UCSD-AML1 (cell line): ENCODE measurements around the gene LRFN2.

Experiments used
- DNase-seq: peaks from one replicate; lab custom pipeline; 2025; ENCODE audit not compliant: unreplicated experiment; lab: John Stamatoyannopoulos, UW

Gene LRFN2

GRCh38 chr6:40439026-40439800, 148.0 kb downstream of the LRFN2 start:
- no peak for DNase-seq

DNA sequence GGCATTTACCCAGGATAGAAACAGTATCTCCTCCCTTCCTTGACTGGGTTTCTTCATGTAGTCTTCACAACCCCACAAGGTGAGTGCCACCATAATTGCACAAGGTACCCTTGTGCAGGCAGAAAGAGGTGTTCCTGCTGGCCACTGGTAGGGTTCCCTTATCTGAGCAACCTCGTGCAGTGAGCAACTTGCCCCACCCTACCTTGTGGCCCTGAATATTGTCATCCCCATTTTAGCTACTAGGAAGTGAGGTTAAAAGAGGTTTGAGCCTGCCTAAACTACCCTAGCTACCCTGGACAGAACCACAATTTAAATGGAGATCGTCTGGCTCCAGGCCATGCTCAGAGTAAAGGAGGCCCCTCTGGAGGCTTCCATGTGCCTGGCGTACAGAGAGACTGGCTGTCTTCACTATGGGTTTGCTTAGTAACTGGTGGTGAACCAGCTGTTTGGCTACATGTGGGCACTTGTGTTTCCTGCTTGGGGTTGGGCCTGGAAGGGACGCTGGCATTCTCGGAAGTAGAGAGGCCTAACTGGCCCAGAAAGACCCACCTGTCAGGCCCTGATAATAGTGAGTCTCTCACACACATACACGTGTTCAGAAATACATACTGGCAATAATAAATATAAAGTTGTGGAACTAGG, 148.8 kb downstream of the LRFN2 start:
- DNase-seq = no peak

DNA sequence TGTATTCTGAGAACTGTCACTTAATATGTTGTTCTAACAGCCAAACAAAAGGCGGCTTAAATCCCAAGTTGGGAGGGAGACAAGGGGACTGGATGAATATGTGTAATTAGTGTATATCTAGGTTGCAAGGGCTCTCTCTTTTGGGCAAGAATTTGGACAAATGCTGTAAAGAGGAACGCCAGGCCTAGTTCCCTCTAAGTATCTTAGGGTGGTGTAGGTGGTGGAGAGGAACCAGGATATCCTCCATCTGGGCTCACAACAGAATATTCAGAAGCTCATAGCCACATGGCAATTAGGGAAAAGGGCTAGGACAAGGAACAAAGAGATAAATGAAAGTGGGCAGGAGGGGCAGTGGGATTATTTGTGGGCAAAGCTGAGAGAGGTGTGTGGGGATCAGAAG, 149.5 kb downstream of the LRFN2 start:
- no peak for DNase-seq

DNA sequence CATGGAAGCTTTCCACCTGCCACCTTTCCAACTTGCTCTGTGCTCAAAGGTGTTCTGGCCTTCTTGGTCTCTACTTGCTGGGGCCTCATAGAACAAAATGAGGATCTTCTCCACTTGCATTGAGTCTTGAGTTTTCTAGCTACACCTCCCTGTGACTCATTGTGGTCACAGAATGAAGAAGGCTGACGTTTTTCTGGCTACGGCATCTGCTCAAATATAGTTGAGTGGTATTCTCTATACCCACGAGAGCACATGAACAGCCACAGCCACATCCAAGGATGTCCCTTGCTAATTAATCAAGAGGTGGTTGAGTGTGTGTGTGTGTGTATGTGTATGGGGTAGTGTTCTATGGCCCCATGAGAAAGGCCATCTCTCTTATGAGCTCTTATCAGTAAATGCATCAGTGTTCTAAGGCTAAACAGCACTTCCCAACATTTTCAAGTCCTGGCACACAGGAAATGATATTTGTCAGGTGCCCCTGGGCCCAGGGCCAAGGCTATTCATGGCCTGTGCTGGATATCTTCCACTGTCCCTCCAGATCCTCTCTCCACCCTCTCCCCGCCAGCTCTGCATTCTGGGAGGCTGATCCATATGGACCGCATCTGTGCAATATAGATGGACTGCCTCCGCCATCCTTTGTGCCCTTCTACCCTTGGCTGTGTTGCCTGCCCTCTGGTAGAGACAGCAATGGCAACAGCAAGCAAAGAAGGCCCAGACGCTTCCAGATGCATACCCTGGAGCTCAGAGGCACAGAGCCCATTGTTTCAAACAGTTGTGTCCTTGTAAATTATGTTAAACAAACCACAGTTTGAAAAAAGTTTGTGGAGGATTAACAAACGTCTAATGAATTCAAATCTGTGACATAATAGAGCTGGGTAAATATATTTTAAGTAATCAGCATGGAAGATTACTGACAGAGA, 150.2 kb downstream of the LRFN2 start:
- DNase-seq = no peak

- DNase-seq = no peak
Measured at GRCh38 chr6:40432982-40433381, 154.2 kb downstream of the LRFN2 start.

DNA sequence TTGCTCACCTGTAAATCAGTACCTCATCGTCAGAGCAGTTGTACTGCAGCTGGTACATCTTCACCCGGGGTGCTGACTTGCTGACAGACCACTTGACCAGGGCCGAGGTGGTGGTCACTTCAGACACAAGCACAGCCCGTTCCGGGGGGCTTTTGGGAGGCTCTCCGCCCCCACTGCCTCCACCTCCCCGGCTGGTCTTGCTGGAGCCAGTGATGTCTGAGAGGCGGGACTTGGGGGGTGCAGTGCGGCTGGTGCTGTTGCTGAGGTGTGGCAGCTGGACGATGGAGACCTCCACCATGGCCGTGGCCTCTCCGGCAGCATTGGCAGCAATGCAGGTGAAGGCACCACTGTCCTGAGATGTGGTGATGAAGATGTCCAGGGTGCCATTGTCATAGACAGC, 155.5 kb downstream of the LRFN2 start:
- DNase-seq = no peak

DNA sequence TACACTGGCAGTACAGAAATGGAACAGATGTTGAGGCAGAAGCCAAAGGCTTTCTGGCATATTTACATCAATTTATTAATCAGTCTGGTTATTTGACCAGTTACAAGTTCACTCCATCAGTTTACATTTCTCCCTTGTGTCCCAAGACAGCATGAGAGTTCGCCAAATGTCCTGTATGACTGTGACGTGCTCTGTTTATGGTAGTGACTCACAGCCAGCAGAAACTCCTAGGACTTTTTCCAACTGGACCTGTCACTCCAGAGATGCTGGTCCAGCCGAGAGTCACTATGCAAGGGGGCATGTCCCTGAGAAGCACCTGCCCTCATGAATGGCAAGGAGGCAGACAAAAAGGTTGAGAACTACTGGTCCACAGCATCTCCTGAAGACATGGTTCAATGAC, 160.0 kb downstream of the LRFN2 start:
- DNase-seq = no peak

DNA sequence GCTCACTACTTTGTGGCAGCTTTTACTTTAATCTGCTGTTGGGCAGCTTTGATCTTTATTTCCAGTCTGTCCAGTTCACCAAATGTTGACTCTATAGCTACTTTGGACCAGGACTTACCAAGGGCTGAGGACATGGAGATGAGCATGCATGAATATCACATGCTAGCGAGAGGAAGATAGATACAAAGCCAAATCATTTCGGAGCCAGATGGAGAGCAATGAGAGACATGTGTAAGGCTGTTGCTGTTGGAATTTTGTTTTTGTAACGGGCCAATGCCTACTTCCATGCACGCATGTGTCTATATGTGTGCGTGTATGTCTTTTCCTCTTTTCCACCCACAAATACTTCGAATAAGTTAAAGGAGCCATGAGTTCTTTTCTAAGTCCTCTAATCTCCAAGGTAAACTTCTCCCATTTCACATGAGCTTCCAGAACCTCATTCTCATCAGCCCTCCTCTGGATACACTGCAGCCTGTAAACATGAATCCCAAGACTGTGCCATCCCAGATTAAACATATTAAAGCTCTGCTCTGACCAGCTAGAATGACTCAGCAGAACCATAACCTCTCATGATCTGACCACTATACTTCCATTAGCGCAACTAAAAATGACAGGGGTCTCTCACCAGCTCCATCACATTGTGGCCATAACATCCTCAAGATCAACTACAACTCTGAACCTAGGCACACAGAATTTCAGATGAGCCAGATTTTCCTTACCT, 160.7 kb downstream of the LRFN2 start:
- DNase-seq = no peak

- no peak for DNase-seq
Measured at GRCh38 chr6:40425192-40425919, 161.8 kb downstream of the LRFN2 start.

DNA sequence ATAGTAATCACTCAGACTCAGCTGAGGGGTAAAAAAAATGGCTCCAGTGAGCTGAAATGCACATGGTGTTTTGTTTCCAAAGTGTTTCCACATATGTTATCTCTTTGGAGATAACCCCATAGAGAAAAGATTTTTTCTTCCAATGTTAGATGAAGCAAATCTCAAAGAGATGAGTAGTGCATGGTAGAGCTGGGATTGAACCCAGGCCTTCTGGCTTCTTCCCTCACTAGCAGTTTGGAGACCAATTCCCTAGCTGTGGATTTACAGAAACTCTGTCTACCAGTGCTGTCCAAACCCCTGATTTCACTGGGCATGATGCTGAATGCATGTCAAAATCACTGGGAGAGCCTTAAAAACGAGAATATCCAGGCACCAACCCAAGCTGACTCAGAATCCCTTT, 165.1 kb downstream of the LRFN2 start:
- DNase-seq = no peak

- no peak for DNase-seq
Measured at GRCh38 chr6:40419946-40420728, 167.0 kb downstream of the LRFN2 start.

DNA sequence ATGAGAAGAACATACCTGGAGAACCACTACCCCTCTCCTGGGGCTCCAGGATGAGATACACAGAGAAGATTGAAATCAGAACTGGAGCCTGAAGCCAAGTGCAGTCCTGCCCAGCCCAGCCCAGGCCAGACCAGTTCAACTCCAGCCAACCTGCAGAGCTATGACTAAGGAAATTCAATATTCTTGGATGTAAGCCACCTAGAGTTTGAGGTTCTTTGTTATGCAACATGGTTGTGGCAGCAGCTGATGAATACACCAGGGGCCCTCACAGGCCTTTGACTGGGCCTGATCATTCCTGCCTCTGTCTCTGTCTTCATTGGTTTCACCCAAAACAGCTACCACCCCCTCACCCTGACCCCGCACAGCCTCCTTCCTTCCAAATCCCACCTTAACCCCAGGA, 167.8 kb downstream of the LRFN2 start:
- DNase-seq = no peak

DNA sequence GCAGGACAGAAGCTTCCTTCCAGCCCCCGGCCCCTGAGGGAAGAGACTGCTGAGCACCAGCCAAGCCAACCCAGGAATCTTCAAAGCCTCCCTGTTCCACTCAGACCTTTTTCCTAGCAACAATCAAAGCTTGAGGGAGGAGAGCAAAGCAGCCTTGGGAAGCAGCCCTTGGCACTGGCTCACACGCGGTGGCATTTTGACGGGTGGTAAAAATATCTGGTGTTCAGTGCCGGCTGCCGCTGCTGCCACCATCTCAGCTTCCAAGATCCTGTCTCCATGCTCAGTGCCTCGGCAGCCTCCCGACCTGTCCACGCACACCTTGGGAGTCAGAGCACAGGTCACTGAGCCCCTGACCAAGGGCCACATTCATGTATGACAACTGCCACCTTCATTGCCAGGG, 170.1 kb downstream of the LRFN2 start:
- DNase-seq = no peak

- no peak for DNase-seq
Measured at GRCh38 chr6:40414617-40415016, 172.5 kb downstream of the LRFN2 start.

DNA sequence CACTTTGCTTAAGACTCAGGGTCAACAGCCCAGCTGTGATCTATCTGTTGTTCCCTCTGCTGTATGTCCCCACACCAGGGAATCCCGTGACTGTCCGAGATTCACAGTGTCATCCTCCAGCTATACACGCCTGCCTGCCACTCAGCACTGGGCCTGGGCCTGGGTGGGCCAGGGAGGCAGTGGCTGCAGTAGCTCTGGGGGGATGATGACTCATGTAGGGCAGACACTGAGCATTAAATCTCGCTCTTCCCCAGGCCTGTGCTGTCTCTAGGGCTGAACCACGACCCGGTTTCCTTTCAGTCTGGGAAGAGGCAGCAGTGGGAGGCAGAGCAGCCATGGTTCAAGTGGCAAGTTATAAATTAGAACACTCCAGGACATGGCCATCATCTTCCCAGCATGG, 173.9 kb downstream of the LRFN2 start:
- no peak for DNase-seq

DNA sequence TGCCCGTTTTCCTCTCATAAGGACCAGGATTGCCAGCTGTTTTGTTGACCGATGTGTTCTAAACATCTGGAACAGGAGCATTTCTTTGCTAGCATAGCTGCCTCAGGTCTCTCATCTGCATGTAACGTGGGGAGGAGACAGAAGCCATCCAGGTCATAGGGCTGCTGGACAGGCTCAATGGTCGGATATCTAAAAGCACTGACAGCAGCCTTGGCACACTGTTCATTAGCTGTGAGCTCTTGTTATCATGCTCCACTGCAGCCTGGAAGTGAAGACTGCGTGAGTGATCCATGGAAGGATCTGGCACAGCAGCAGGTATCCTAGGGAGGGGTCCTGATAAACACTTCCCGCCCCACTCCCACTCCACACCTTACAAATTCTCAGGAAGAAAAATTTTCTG, 175.3 kb downstream of the LRFN2 start:
- no peak for DNase-seq

DNA sequence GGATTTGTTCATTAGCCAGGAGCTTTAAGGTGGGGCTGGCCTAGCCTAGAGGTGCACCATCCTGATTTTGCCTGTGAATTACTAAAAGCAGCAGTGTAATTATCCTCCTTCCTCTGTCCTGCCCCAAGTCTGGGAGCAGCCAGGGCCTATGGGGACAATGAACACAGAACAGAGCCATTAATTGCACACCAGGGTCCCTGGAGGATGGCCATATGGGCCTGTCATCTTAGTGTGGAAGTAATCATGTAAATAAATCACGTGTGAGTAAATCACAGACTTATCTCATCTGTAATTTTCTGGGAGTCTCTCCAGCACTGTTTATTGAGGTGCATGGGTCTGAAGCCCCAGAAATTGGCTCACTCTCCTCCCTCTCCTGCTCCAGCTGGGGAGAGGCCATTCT, 176.3 kb downstream of the LRFN2 start:
- no peak for DNase-seq

- DNase-seq = no peak
Measured at GRCh38 chr6:40409716-40410397, 177.3 kb downstream of the LRFN2 start.
